K562 (cell line): Measurements from ENCODE around the gene PNPO. TPM values are rescaled to one million over a fixed set of nuclear protein-coding genes. Genes with fewer than 3 reads are reported as not detected.
A peak's percentile ranks its signal among the peaks of the same experiment; 100 is the strongest.

Experiments used
- ATAC-seq: fragments of 200-7000 bp; cut with Tn5 transposase; 3 replicates; pipeline ENCODE4 v1.9.1; 2020; ENCODE audit warnings: moderate library complexity
- BruUV-seq: library from RNA; stranded (reverse); fragments of 400-500 nt; replicated peaks from 2 replicates; lab custom pipeline; 2021; lab: Mats Ljungman, UMichigan
- CTCF ChIA-PET: fragments of 300-600 bp; formaldehyde crosslinking; extraction: SDS; loops from one replicate; lab custom pipeline; 2021; ENCODE audit warnings: low intra/inter-chr PET ratio; lab: Yijun Ruan, JAX
- POLR2A ChIA-PET: fragments of 300-600, 350-650 bp; sonication (Branson Sonifier 250); formaldehyde crosslinking; extraction: SDS; loops from one replicate; lab custom pipeline; 2021; ENCODE audit warnings: antibody characterized with exemption, inconsistent platforms; lab: Yijun Ruan, JAX
- DNase-seq, 4 experiments: peaks; one replicate each; pipeline versions ENCODE4 v3.0.0 to v3.0.0-alpha.2; 2011 to 2018; ENCODE audit warnings: low spot score in 3 of 4, mixed read lengths in 3 of 4; ENCODE audit errors: extremely low read depth in 1 of 4
- FAIRE-seq: peaks from 2 replicates; lab custom pipeline; 2011; peaks lifted over from hg19 to GRCh38; lab: Jason Lieb, UNC
- H2AFZ ChIP-seq: 2 replicates; pipeline ENCODE4 v1.6.0; 2011; ENCODE audit warnings: low read depth, low read length, control low read depth, inconsistent platforms
- H3K27ac ChIP-seq: fragments of 200-600 bp; 3 replicates; pipeline ENCODE4 v1.8.0; 2011; ENCODE audit warnings: low read depth, mild to moderate bottlenecking, control low read depth, inconsistent platforms, low read length, moderate library complexity, mixed read lengths; ENCODE audit errors: extremely low read depth
- H3K27me3 ChIP-seq, 2 experiments: fragments of 300-600 bp in 1 of 2; 2 replicates in 1 of 2; 3 replicates in 1 of 2; pipeline versions ENCODE4 v1.6.0 to v1.8.0; 2011; ENCODE audit warnings: inconsistent platforms in 2 of 2, low read length in 2 of 2, mild to moderate bottlenecking in 1 of 2, mixed read lengths in 1 of 2, moderate library complexity in 1 of 2; ENCODE audit not compliant: control insufficient read depth in 2 of 2, insufficient read depth in 2 of 2
- H3K36me3 ChIP-seq: fragments of 300-600 bp; 3 replicates; pipeline ENCODE4 v1.8.0; 2011; ENCODE audit warnings: mild to moderate bottlenecking, low read length, inconsistent platforms; ENCODE audit not compliant: control insufficient read depth, insufficient read depth
- H3K4me1 ChIP-seq, 2 experiments: fragments of 200-600 bp in 1 of 2; replicated peaks in 1 of 2; 2 replicates in 1 of 2; 3 replicates in 1 of 2; pipeline versions ENCODE4 v1.5.1 to v1.8.0; 2011; ENCODE audit warnings: inconsistent platforms in 2 of 2, low read length in 2 of 2, mild to moderate bottlenecking in 1 of 2, mixed read lengths in 1 of 2, moderate library complexity in 1 of 2; ENCODE audit not compliant: control insufficient read depth in 2 of 2, insufficient read depth in 2 of 2
- H3K4me2 ChIP-seq: 2 replicates; pipeline ENCODE4 v1.6.1; 2011; ENCODE audit warnings: low read length, control low read depth, inconsistent platforms, mixed read lengths; ENCODE audit not compliant: insufficient read depth
- H3K4me3 ChIP-seq: fragments of 200-600 bp; sonication (generic), shearing (Covaris generic); 2 replicates; pipeline ENCODE4 v1.5.1; 2016; ENCODE audit warnings: control low read depth, inconsistent platforms
- H3K79me2 ChIP-seq: fragments of 200-600 bp; 3 replicates; pipeline ENCODE4 v1.8.0; 2011; ENCODE audit warnings: low read length, inconsistent platforms; ENCODE audit not compliant: control insufficient read depth, insufficient read depth
- H3K9ac ChIP-seq, 2 experiments: 2 replicates each; pipeline versions ENCODE4 v1.6.0 to v1.6.1; 2011; ENCODE audit warnings: low read depth in 2 of 2, low read length in 2 of 2, control low read depth in 1 of 2, inconsistent platforms in 1 of 2, mild to moderate bottlenecking in 1 of 2, mixed read lengths in 1 of 2; ENCODE audit not compliant: insufficient read depth in 1 of 2
- H3K9me1 ChIP-seq: one replicate; pipeline ENCODE4 v1.6.0; 2011; ENCODE audit warnings: inconsistent platforms, mild to moderate bottlenecking, low read length, moderate library complexity; ENCODE audit not compliant: control insufficient read depth, insufficient read depth
- H3K9me3 ChIP-seq: replicated peaks from 2 replicates; pipeline ENCODE4 v1.5.1; 2011; ENCODE audit warnings: low read depth, low read length, inconsistent platforms; ENCODE audit not compliant: control insufficient read depth, insufficient read depth
- H4K20me1 ChIP-seq: replicated peaks from 2 replicates; pipeline ENCODE4 v1.6.1; 2011; ENCODE audit warnings: low read length, inconsistent platforms, mixed read lengths; ENCODE audit not compliant: control insufficient read depth, insufficient read depth
- ATF1 ChIP-seq, 2 experiments: fragments of 450-650 bp in 1 of 2; IDR thresholded peaks; 2 replicates each; pipeline ENCODE4 v1.6.1; 2016; ENCODE audit warnings: missing compliant biosample characterization in 1 of 2, missing genetic modification characterization in 1 of 2
- CBX1 ChIP-seq: sonication (generic); IDR thresholded peaks from 2 replicates; pipeline ENCODE4 v1.6.1; 2016; ENCODE audit warnings: antibody characterized with exemption, low read depth, mild to moderate bottlenecking
- ELF4 ChIP-seq: fragments of 450-650 bp; formaldehyde crosslinking; IDR thresholded peaks from 2 replicates; pipeline ENCODE4 v1.4.0; 2022; ENCODE audit warnings: missing genetic modification characterization
- KDM4B ChIP-seq, 2 experiments: fragments of 450-650 bp in 1 of 2; sonication (generic) in 1 of 2; IDR thresholded peaks; 2 replicates each; pipeline ENCODE4 v1.6.1; 2016 to 2017; ENCODE audit warnings: borderline replicate concordance in 2 of 2, antibody characterized with exemption in 1 of 2, low read depth in 1 of 2, mild to moderate bottlenecking in 1 of 2
- KLF16 ChIP-seq: IDR thresholded peaks from 2 replicates; pipeline ENCODE4 v1.6.1; 2016; ENCODE audit warnings: antibody characterized with exemption
- L3MBTL2 ChIP-seq: fragments of 450-650 bp; IDR thresholded peaks from 2 replicates; pipeline ENCODE4 v1.6.1; 2016; ENCODE audit warnings: mild to moderate bottlenecking, moderate library complexity
- NFATC3 ChIP-seq: fragments of 450-650 bp; IDR thresholded peaks from 2 replicates; pipeline ENCODE4 v1.6.1; 2017; ENCODE audit warnings: mild to moderate bottlenecking
- NFXL1 ChIP-seq: fragments of 450-650 bp; formaldehyde crosslinking; IDR thresholded peaks from 2 replicates; pipeline ENCODE4 v1.4.0; 2021; ENCODE audit warnings: mild to moderate bottlenecking
- NR1H2 ChIP-seq: sonication (generic); formaldehyde crosslinking; IDR thresholded peaks from 2 replicates; pipeline ENCODE4 v1.4.0; 2020; ENCODE audit warnings: mild to moderate bottlenecking, missing genetic modification reagents
- SMAD4 ChIP-seq: fragments of 250-450 bp; sonication (Bioruptor Pico); conservative IDR thresholded peaks from 2 replicates; pipeline ENCODE4 v1.8.0; 2021; ENCODE audit warnings: inconsistent platforms, mild to moderate bottlenecking, moderate library complexity
- TSC22D4 ChIP-seq: fragments of 450-650 bp; IDR thresholded peaks from 2 replicates; pipeline ENCODE4 v1.6.1; 2016; ENCODE audit warnings: missing genetic modification characterization, missing biosample characterization, control low read depth
- ZNF644 ChIP-seq: fragments of 200-800 bp; sonication (Bioruptor generic); IDR thresholded peaks from 2 replicates; pipeline ENCODE4 v1.6.1; 2016; ENCODE audit warnings: low read depth, missing genetic modification characterization, missing compliant biosample characterization
- ZNF77 ChIP-seq: fragments of 250-450 bp; sonication (Bioruptor Pico); IDR thresholded peaks from 2 replicates; pipeline ENCODE4 v1.5.0; 2020
- WGBS: fragments of 100-300 bp; shearing (Covaris generic); methylation state at CpG from one replicate; pipeline ENCODE4 v1.1.6; 2016; ENCODE audit warnings: low coverage, mixed read lengths; ENCODE audit not compliant: insufficient coverage; ENCODE audit errors: missing lambda C conversion rate; 5-methylcytosine and 5-hydroxymethylcytosine counted together
- in situ Hi-C: fragments of 300-500 bp; cut with MboI; formaldehyde crosslinking; loops from 4 replicates; pipeline ENCODE4 v1.15.0; 2018; ENCODE audit warnings: inconsistent platforms, mixed read lengths
- intact Hi-C: fragments of 100-400 bp; cut with micrococcal nuclease; formaldehyde crosslinking; loops from 2 replicates; pipeline ENCODE4 v1.14.2; 2022
- polyA plus RNA-seq, 8 experiments: library from polyadenylated mRNA; depleted of rRNA in 4 of 8; stranded (reverse) in 5 of 8; unstranded in 3 of 8; fragments of >200 nt; fragmentation: Nextera tagmentation in 2 of 8; fragmentation: Illumina TruSeq in 1 of 8; extraction: Ambion mirVana in 2 of 8; extraction: Trizol in 1 of 8; gene quantifications; 2 replicates each; pipeline versions ENCODE4 v1.2.1 to v1.2.3, GENCODE V29; 2011 to 2014; ENCODE audit warnings: inconsistent platforms in 1 of 8, missing spikeins in 1 of 8
- total RNA-seq, 7 experiments: library from RNA; depleted of rRNA in 6 of 7; stranded (reverse); fragments of >200 nt in 6 of 7; fragmentation: Illumina TruSeq in 2 of 7; extraction: Trizol in 2 of 7; gene quantifications; 2 replicates each; pipeline versions ENCODE4 v1.2.1 to v1.2.3, GENCODE V29; 2011 to 2021; ENCODE audit warnings: low replicate concordance in 1 of 7
- TF ChIP-seq, protein P1 (sequence below): sonication (generic); formaldehyde crosslinking; IDR thresholded peaks from 2 replicates; pipeline ENCODE4 v1.8.0; 2022; ENCODE audit warnings: mild to moderate bottlenecking, low read depth, missing genetic modification reagents
- TF ChIP-seq, protein P2 (sequence below): fragments of 250-450 bp; sonication (Bioruptor Pico); IDR thresholded peaks from 2 replicates; pipeline ENCODE4 v1.9.0; 2021; ENCODE audit warnings: mild to moderate bottlenecking

Gene PNPO
- total and polyA plus RNA-seq, 9 of the 15 experiments (the other 6 are each of a cell fraction or from before 2014, with no cell fraction given): 16.6 to 39.0 (median 27.4) TPM

DNA sequence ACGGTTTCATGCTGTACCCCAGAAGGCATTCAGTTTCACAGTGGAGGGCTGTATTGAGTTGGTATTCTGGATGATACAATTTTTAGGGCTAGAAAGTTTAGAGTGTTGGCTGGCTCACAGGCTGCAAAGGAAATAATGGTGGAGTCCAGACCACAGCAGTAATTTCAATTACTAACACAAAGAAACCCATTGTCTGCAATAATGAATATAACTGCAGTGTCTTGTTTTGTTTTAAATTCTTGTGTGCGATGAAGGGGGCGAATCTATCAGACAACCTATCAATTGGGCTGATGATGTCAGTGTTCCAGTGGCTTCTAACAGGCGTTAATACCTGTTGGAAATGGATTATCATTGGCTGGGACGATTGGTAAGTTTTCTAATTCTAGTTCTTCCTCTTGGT, 43.8 kb upstream of the PNPO start:
- TF ChIP-seq, protein P1, sequence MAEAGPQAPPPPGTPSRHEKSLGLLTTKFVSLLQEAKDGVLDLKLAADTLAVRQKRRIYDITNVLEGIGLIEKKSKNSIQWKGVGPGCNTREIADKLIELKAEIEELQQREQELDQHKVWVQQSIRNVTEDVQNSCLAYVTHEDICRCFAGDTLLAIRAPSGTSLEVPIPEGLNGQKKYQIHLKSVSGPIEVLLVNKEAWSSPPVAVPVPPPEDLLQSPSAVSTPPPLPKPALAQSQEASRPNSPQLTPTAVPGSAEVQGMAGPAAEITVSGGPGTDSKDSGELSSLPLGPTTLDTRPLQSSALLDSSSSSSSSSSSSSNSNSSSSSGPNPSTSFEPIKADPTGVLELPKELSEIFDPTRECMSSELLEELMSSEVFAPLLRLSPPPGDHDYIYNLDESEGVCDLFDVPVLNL (CRISPR knock-in tag): no peak
- TF ChIP-seq ATF1 (CRISPR knock-in tag; IDR thresholded peaks at IDR 0.05) (no peak), ATF1 (tag; IDR thresholded peaks at IDR 0.05) (no peak), ZNF77 (CRISPR knock-in tag) (no peak), CBX1 (no peak), L3MBTL2 (no peak), KLF16 (no peak), NFXL1 (no peak), NFATC3 (no peak), ELF4 (CRISPR knock-in tag) (no peak), SMAD4 (CRISPR knock-in tag) (no peak), NR1H2 (CRISPR knock-in tag) (no peak), KDM4B (IDR thresholded peaks at IDR 0.05; ENCODE audit: borderline replicate concordance in 2 of 2, low read depth in 1 of 2) (no peak), ZNF644 (no peak), TSC22D4 (tag) (no peak)
- TF ChIP-seq, protein P2, sequence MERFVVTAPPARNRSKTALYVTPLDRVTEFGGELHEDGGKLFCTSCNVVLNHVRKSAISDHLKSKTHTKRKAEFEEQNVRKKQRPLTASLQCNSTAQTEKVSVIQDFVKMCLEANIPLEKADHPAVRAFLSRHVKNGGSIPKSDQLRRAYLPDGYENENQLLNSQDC (CRISPR knock-in tag): no peak
- Histone ChIP-seq H3K27ac (peak overlapping the region; percentile 90; the same call in 1 of the 3 replicates), H3K79me2 (peaks cover 30% of the 10 kb centered on the region), H2AFZ (no peak overlapping the region), H3K9me3 (no peaks in the 10 kb centered on the region), H3K4me3 (peak overlapping the region; percentile 83), H3K4me2 (peak overlapping the region; percentile 98), H3K9ac (peak overlapping the region; percentile 24 to 97; a peak in 2 of 4 replicates), H3K4me1 (peaks cover 17 to 29% of the 10 kb centered on the region in 2 experiments), H4K20me1 (peaks cover 5% of the 10 kb centered on the region), H3K9me1 (no peaks in the 10 kb centered on the region), H3K27me3 (no peaks in the 10 kb centered on the region), H3K36me3 (peaks cover 19% of the 10 kb centered on the region; the same call in 2 of the 3 replicates)
- intact Hi-C loops: no loop called here
- no peak for DNase-seq
- TSS peak; percentile 50 for BruUV-seq
- no peak for FAIRE-seq
- CTCF ChIA-PET: no interaction called here
- no peak for ATAC-seq
- POLR2A ChIA-PET: interaction anchor here (0.7 to 1.5 kb wide), 4 partner anchors 12 to 66 kb away, joined by 3 to 5 read pairs (median 3); partner anchors contain the start of genes LRRC46, MRPL10 and SCRN2
- 62% methylated on average over 5 of the region's 5 CpGs for WGBS
- in situ Hi-C loops: no loop called here
